Measurements from ENCODE around the gene KRT38.

The KRT38 gene

GRCh38 chr17:41439375-41439774, 1.4 kb downstream of the KRT38 start:
- Histone ChIP-seq H3K27me3 (ENCODE audit: insufficient read depth, poor library complexity, severe bottlenecking) (no peaks in the 10 kb centered on the region), H3K36me3 (ENCODE audit: low read depth) (no peaks in the 10 kb centered on the region), H3K9me3 (ENCODE audit: severe bottlenecking) (no peaks in the 10 kb centered on the region), H3K4me3 (ENCODE audit: severe bottlenecking) (no peak overlapping the region), H3K4me1 (ENCODE audit: insufficient read depth, poor library complexity, severe bottlenecking) (no peaks in the 10 kb centered on the region), H3K27ac (ENCODE audit: poor library complexity, severe bottlenecking) (no peak overlapping the region)
- TF ChIP-seq, protein P1, sequence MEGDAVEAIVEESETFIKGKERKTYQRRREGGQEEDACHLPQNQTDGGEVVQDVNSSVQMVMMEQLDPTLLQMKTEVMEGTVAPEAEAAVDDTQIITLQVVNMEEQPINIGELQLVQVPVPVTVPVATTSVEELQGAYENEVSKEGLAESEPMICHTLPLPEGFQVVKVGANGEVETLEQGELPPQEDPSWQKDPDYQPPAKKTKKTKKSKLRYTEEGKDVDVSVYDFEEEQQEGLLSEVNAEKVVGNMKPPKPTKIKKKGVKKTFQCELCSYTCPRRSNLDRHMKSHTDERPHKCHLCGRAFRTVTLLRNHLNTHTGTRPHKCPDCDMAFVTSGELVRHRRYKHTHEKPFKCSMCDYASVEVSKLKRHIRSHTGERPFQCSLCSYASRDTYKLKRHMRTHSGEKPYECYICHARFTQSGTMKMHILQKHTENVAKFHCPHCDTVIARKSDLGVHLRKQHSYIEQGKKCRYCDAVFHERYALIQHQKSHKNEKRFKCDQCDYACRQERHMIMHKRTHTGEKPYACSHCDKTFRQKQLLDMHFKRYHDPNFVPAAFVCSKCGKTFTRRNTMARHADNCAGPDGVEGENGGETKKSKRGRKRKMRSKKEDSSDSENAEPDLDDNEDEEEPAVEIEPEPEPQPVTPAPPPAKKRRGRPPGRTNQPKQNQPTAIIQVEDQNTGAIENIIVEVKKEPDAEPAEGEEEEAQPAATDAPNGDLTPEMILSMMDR (IDR thresholded peaks at IDR 0.05; ENCODE audit: poor library complexity, severe bottlenecking): no peak
- ATAC-seq (ENCODE audit: low read depth): no peak
- DNase-seq (ENCODE audit: low spot score): no peak

- no peaks in the 10 kb centered on the region for H3K27me3 ChIP-seq (ENCODE audit: insufficient read depth, poor library complexity, severe bottlenecking)
Observed at GRCh38 chr17:41437769-41438168, 3.0 kb downstream of the KRT38 start.

GRCh38 chr17:41437254-41437653, 3.5 kb downstream of the KRT38 start:
- ATAC-seq (ENCODE audit: low read depth) (no peak), DNase-seq (ENCODE audit: low spot score) (no peak)
- no peak overlapping the region for H3K27ac ChIP-seq (ENCODE audit: poor library complexity, severe bottlenecking)
- no peaks in the 10 kb centered on the region for H3K9me3 ChIP-seq (ENCODE audit: severe bottlenecking)
- no peaks in the 10 kb centered on the region for H3K27me3 ChIP-seq (ENCODE audit: insufficient read depth, poor library complexity, severe bottlenecking)
- TF ChIP-seq, protein P1 (IDR thresholded peaks at IDR 0.05; ENCODE audit: poor library complexity, severe bottlenecking): no peak
- H3K36me3 ChIP-seq (ENCODE audit: low read depth): no peaks in the 10 kb centered on the region
- H3K4me3 ChIP-seq (ENCODE audit: severe bottlenecking): no peak overlapping the region
- H3K4me1 ChIP-seq (ENCODE audit: insufficient read depth, poor library complexity, severe bottlenecking): no peaks in the 10 kb centered on the region

More at GRCh38 chr17:41437769-41438168, 3.0 kb downstream of the KRT38 start:
- ATAC-seq (ENCODE audit: low read depth): no peak
- no peak overlapping the region for H3K27ac ChIP-seq (ENCODE audit: poor library complexity, severe bottlenecking)
- no peaks in the 10 kb centered on the region for H3K4me1 ChIP-seq (ENCODE audit: insufficient read depth, poor library complexity, severe bottlenecking)
- no peaks in the 10 kb centered on the region for H3K9me3 ChIP-seq (ENCODE audit: severe bottlenecking)
- H3K4me3 ChIP-seq (ENCODE audit: severe bottlenecking): no peak overlapping the region
- TF ChIP-seq, protein P1 (IDR thresholded peaks at IDR 0.05; ENCODE audit: poor library complexity, severe bottlenecking): no peak
- no peak for DNase-seq (ENCODE audit: low spot score)
- no peaks in the 10 kb centered on the region for H3K36me3 ChIP-seq (ENCODE audit: low read depth)

- DNase-seq (ENCODE audit: low spot score) (no peak), ATAC-seq (ENCODE audit: low read depth) (no peak)
- Histone ChIP-seq H3K36me3 (ENCODE audit: low read depth) (no peaks in the 10 kb centered on the region), H3K4me1 (ENCODE audit: insufficient read depth, poor library complexity, severe bottlenecking) (no peaks in the 10 kb centered on the region), H3K27me3 (ENCODE audit: insufficient read depth, poor library complexity, severe bottlenecking) (no peaks in the 10 kb centered on the region), H3K9me3 (ENCODE audit: severe bottlenecking) (no peaks in the 10 kb centered on the region), H3K27ac (ENCODE audit: poor library complexity, severe bottlenecking) (no peak overlapping the region), H3K4me3 (ENCODE audit: severe bottlenecking) (no peak overlapping the region)
- TF ChIP-seq, protein P1 (IDR thresholded peaks at IDR 0.05; ENCODE audit: poor library complexity, severe bottlenecking): no peak
Observed at GRCh38 chr17:41434415-41434814, 6.4 kb downstream of the KRT38 start.

DNA sequence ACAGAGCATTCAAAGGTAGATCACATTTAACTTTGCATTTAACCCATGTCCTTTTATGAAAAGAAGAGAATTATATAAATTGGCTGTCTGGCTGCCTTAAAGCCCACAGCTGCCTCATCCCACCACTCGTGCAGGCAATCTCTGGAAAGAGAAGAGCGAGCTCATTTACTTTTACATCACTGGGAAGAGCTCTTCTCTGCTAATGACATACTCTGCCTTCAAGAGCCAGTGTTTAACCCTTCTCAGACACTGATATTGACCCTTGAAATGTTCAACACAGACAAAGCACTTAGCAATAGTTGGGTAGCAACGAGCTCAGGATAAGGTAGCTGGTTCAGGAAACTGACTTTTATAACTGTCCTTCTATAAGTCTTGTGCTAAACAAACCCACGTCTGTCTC, 6.8 kb downstream of the KRT38 start:
- no peaks in the 10 kb centered on the region for H3K4me1 ChIP-seq (ENCODE audit: insufficient read depth, poor library complexity, severe bottlenecking)
- no peaks in the 10 kb centered on the region for H3K27me3 ChIP-seq (ENCODE audit: insufficient read depth, poor library complexity, severe bottlenecking)
- no peaks in the 10 kb centered on the region for H3K36me3 ChIP-seq (ENCODE audit: low read depth)
- no peaks in the 10 kb centered on the region for H3K9me3 ChIP-seq (ENCODE audit: severe bottlenecking)
- no peak overlapping the region for H3K4me3 ChIP-seq (ENCODE audit: severe bottlenecking)
- DNase-seq (ENCODE audit: low spot score): no peak
- H3K27ac ChIP-seq (ENCODE audit: poor library complexity, severe bottlenecking): no peak overlapping the region
- ATAC-seq (ENCODE audit: low read depth): no peak
- TF ChIP-seq, protein P1 (IDR thresholded peaks at IDR 0.05; ENCODE audit: poor library complexity, severe bottlenecking): no peak
